ENCODE results near the gene HSP90AB1.

- TF ChIP-seq CTCF (IDR thresholded peaks at IDR 0.05) (no peak), ZBTB33 (IDR thresholded peaks at IDR 0.05; ENCODE audit: borderline replicate concordance, low read depth) (no peak)
These were observed 29.1 kb downstream of the HSP90AB1 start for GRCh38 chr6:44275749-44276648.

All from SK-N-SH (cell line).